OCI-LY7 (cell line): ENCODE results near the gene PIPOX.

Experiments
- CTCF ChIP-seq: fragments of 200-600 bp; sonication (generic); conservative IDR thresholded peaks from 2 replicates; pipeline ENCODE4 v1.5.1; 2014; ENCODE audit warnings: mild to moderate bottlenecking, antibody characterized with exemption, low read length, moderate library complexity, mixed read lengths
- EZH2phosphoT487 ChIP-seq: fragments of 200-600 bp; sonication (generic); IDR thresholded peaks from 2 replicates; pipeline ENCODE4 v1.6.1; 2018; ENCODE audit warnings: low read depth, borderline replicate concordance, mild to moderate bottlenecking, mixed run types, antibody characterized with exemption, low read length, moderate library complexity, mixed read lengths

- TF ChIP-seq CTCF, result no peak
- TF ChIP-seq EZH2phosphoT487, result no peak
Observed at GRCh38 chr17:29043539-29044145, 701 bp downstream of the PIPOX start.
